ENCODE data around the gene ANKFY1.

The ANKFY1 gene

DNA sequence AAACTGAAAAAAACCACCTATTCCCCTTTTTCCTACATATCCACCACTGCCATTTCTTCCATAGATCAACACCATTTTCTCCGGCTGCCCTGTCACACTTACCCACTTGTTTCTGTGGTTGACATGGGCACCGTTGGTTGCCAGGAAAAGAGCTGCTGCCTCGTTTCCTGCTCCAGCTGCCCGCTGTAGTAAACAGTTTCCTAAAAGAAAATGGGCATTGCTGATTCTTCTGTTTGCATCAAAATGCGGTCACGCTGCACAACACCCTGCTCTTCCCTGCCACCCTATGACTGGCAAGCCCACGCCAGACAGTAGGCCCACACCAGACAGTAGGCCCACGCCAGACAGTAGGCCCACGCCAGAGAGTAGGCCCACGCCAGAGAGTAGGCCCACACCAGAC is 74.5 kb downstream of the ANKFY1 start:
- Histone ChIP-seq H3K4me2 (ENCODE audit: insufficient read depth, low read length) (no peak overlapping the region), H3K36me3 (ENCODE audit: insufficient read depth, low read length) (peaks cover 68% of the 10 kb centered on the region), H3K79me2 (ENCODE audit: insufficient read depth, low read length) (no peaks in the 10 kb centered on the region), H2AFZ (ENCODE audit: low read depth, low read length) (no peak overlapping the region), H3K4me1 (ENCODE audit: insufficient read depth, low read length) (no peaks in the 10 kb centered on the region), H3K9me3 (ENCODE audit: insufficient read depth, low read length, severe bottlenecking) (no peaks in the 10 kb centered on the region), H3K4me3 (ENCODE audit: low read depth in 1 of 2, low read length in 2 of 2) (no peak overlapping the region), H3K9ac (ENCODE audit: low read depth, low read length) (no peak overlapping the region), H3K27me3 (ENCODE audit: insufficient read depth, low read length, poor library complexity) (no peaks in the 10 kb centered on the region), H4K20me1 (ENCODE audit: insufficient read depth, low read length) (no peaks in the 10 kb centered on the region), H3K27ac (ENCODE audit: low read length) (no peak overlapping the region)
- TF ChIP-seq, protein P1, sequence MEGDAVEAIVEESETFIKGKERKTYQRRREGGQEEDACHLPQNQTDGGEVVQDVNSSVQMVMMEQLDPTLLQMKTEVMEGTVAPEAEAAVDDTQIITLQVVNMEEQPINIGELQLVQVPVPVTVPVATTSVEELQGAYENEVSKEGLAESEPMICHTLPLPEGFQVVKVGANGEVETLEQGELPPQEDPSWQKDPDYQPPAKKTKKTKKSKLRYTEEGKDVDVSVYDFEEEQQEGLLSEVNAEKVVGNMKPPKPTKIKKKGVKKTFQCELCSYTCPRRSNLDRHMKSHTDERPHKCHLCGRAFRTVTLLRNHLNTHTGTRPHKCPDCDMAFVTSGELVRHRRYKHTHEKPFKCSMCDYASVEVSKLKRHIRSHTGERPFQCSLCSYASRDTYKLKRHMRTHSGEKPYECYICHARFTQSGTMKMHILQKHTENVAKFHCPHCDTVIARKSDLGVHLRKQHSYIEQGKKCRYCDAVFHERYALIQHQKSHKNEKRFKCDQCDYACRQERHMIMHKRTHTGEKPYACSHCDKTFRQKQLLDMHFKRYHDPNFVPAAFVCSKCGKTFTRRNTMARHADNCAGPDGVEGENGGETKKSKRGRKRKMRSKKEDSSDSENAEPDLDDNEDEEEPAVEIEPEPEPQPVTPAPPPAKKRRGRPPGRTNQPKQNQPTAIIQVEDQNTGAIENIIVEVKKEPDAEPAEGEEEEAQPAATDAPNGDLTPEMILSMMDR (IDR thresholded peaks at IDR 0.05; ENCODE audit: borderline replicate concordance, extremely low read depth, low read length, poor library complexity, severe bottlenecking): no peak
- TF ChIP-seq EZH2 (IDR thresholded peaks at IDR 0.05; ENCODE audit: borderline replicate concordance, low read depth, low read length, severe bottlenecking): no peak
- ATAC-seq (ENCODE audit: insufficient read depth, low read depth) (no peak), DNase-seq (no peak)

GRCh38 chr17:4188076-4188475 is 75.7 kb downstream of the ANKFY1 start:
- no peaks in the 10 kb centered on the region for H3K4me1 ChIP-seq (ENCODE audit: insufficient read depth, low read length)
- H3K36me3 ChIP-seq (ENCODE audit: insufficient read depth, low read length): peaks cover 74% of the 10 kb centered on the region
- DNase-seq: no peak
- H3K27me3 ChIP-seq (ENCODE audit: insufficient read depth, low read length, poor library complexity): no peaks in the 10 kb centered on the region
- no peak overlapping the region for H3K9ac ChIP-seq (ENCODE audit: low read depth, low read length)
- no peaks in the 10 kb centered on the region for H4K20me1 ChIP-seq (ENCODE audit: insufficient read depth, low read length)
- H3K4me3 ChIP-seq (ENCODE audit: low read depth in 1 of 2, low read length in 2 of 2): no peak overlapping the region
- no peak for ATAC-seq (ENCODE audit: insufficient read depth, low read depth)
- TF ChIP-seq, protein P1 (IDR thresholded peaks at IDR 0.05; ENCODE audit: borderline replicate concordance, extremely low read depth, low read length, poor library complexity, severe bottlenecking): no peak
- no peak for TF ChIP-seq EZH2 (IDR thresholded peaks at IDR 0.05; ENCODE audit: borderline replicate concordance, low read depth, low read length, severe bottlenecking)
- H3K79me2 ChIP-seq (ENCODE audit: insufficient read depth, low read length): no peaks in the 10 kb centered on the region
- no peaks in the 10 kb centered on the region for H3K9me3 ChIP-seq (ENCODE audit: insufficient read depth, low read length, severe bottlenecking)
- no peak overlapping the region for H2AFZ ChIP-seq (ENCODE audit: low read depth, low read length)
- H3K27ac ChIP-seq (ENCODE audit: low read length): no peak overlapping the region
- no peak overlapping the region for H3K4me2 ChIP-seq (ENCODE audit: insufficient read depth, low read length)

GRCh38 chr17:4187076-4187475 is 76.7 kb downstream of the ANKFY1 start:
- no peak overlapping the region for H3K27ac ChIP-seq (ENCODE audit: low read length)
- DNase-seq: no peak
- no peak for TF ChIP-seq EZH2 (IDR thresholded peaks at IDR 0.05; ENCODE audit: borderline replicate concordance, low read depth, low read length, severe bottlenecking)
- TF ChIP-seq, protein P1 (IDR thresholded peaks at IDR 0.05; ENCODE audit: borderline replicate concordance, extremely low read depth, low read length, poor library complexity, severe bottlenecking): no peak
- H3K4me2 ChIP-seq (ENCODE audit: insufficient read depth, low read length): no peak overlapping the region
- peaks cover 84% of the 10 kb centered on the region for H3K36me3 ChIP-seq (ENCODE audit: insufficient read depth, low read length)
- ATAC-seq (ENCODE audit: insufficient read depth, low read depth): no peak
- H3K79me2 ChIP-seq (ENCODE audit: insufficient read depth, low read length): no peaks in the 10 kb centered on the region
- H3K27me3 ChIP-seq (ENCODE audit: insufficient read depth, low read length, poor library complexity): no peaks in the 10 kb centered on the region
- no peaks in the 10 kb centered on the region for H4K20me1 ChIP-seq (ENCODE audit: insufficient read depth, low read length)
- no peak overlapping the region for H3K4me3 ChIP-seq (ENCODE audit: low read depth in 1 of 2, low read length in 2 of 2)
- H3K4me1 ChIP-seq (ENCODE audit: insufficient read depth, low read length): no peaks in the 10 kb centered on the region
- H3K9me3 ChIP-seq (ENCODE audit: insufficient read depth, low read length, severe bottlenecking): no peaks in the 10 kb centered on the region
- H3K9ac ChIP-seq (ENCODE audit: low read depth, low read length): no peak overlapping the region
- no peak overlapping the region for H2AFZ ChIP-seq (ENCODE audit: low read depth, low read length)

- ATAC-seq (ENCODE audit: insufficient read depth, low read depth) (no peak), DNase-seq (no peak)
- peaks cover 91% of the 10 kb centered on the region for H3K36me3 ChIP-seq (ENCODE audit: insufficient read depth, low read length)
- no peaks in the 10 kb centered on the region for H3K79me2 ChIP-seq (ENCODE audit: insufficient read depth, low read length)
- H2AFZ ChIP-seq (ENCODE audit: low read depth, low read length): no peak overlapping the region
- H3K9ac ChIP-seq (ENCODE audit: low read depth, low read length): no peak overlapping the region
- no peaks in the 10 kb centered on the region for H3K27me3 ChIP-seq (ENCODE audit: insufficient read depth, low read length, poor library complexity)
- TF ChIP-seq, protein P1 (IDR thresholded peaks at IDR 0.05; ENCODE audit: borderline replicate concordance, extremely low read depth, low read length, poor library complexity, severe bottlenecking): no peak
- no peak for TF ChIP-seq EZH2 (IDR thresholded peaks at IDR 0.05; ENCODE audit: borderline replicate concordance, low read depth, low read length, severe bottlenecking)
- no peaks in the 10 kb centered on the region for H4K20me1 ChIP-seq (ENCODE audit: insufficient read depth, low read length)
- no peaks in the 10 kb centered on the region for H3K4me1 ChIP-seq (ENCODE audit: insufficient read depth, low read length)
- no peaks in the 10 kb centered on the region for H3K9me3 ChIP-seq (ENCODE audit: insufficient read depth, low read length, severe bottlenecking)
- no peak overlapping the region for H3K4me2 ChIP-seq (ENCODE audit: insufficient read depth, low read length)
- H3K27ac ChIP-seq (ENCODE audit: low read length): no peak overlapping the region
- H3K4me3 ChIP-seq (ENCODE audit: low read depth in 1 of 2, low read length in 2 of 2): no peak overlapping the region
Measured at GRCh38 chr17:4186357-4186881, 77.4 kb downstream of the ANKFY1 start.
